AML-193 (cell line): Measurements from ENCODE around the gene MSI2.

Experiments
- DNase-seq, 2 experiments: peaks; one replicate each; lab custom pipeline; 2025; lab: John Stamatoyannopoulos, UW

MSI2 gene

DNA sequence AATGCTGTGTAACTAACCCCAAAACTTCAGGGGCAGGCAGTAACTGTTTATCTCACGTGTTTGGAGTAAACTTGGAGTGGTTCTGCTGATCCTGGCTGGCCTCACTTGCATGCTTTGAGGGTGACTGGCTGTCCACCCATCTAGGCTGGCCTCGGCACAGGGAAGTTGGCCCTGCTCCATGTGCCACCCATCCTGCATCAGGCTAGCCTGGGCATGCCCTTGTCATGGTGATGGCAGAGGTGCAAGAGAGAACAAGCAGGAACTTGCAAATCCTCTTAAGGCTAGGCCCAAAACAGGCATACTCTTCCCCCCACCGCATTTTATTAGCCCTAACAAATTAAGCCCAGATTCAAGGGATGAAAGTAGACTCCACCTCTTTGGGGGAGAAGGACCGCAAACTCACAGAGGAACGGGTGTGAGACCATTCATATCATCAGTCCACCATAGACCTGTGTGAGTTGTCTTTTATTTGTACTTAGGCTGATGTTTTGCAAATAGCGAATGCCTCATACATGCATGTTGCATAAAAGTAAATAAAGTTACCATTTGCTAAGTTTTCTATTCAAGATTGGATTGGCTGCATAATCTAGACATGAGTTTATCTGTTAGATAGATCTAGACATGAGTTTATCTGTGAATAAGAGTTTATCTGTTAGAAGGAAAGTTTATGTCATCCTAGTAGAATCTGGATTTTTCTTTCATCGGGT is 267.8 kb downstream of the MSI2 start:
- no peak for DNase-seq

DNA sequence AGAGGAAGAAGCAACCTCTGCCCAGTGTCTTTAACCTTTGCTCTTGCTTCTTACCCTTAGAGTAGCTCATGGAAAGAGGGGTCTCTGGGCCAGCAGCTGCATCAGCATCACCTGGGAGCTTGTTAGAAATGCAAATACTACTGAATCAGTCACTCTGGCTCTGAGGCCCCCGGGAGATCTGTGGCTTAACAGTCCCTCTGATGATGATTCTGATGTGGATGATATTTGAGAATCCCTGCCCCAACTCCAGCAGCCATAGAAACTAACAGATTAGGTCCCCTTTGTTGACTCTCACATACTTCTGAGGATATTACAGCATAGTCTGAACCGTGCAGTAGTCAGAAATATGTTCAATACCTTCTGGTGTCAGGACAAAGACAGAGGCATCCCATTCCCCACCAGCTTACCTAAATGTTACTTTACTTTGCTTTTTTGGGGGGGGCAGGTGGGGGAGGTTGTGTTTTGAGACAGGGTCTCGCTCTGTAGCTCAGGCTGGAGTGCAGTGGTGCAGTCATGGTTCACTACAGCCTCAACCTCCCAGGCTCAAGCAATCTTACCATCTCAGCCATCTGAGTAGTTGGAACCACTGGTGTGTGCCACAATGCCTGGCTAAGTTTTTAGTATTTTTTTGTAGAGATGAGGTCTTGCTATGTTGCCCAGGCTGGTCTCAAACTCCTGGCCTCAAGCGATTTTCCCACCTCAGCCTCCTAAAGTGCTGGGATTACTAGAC is 268.7 kb downstream of the MSI2 start:
- DNase-seq: no peak

DNA sequence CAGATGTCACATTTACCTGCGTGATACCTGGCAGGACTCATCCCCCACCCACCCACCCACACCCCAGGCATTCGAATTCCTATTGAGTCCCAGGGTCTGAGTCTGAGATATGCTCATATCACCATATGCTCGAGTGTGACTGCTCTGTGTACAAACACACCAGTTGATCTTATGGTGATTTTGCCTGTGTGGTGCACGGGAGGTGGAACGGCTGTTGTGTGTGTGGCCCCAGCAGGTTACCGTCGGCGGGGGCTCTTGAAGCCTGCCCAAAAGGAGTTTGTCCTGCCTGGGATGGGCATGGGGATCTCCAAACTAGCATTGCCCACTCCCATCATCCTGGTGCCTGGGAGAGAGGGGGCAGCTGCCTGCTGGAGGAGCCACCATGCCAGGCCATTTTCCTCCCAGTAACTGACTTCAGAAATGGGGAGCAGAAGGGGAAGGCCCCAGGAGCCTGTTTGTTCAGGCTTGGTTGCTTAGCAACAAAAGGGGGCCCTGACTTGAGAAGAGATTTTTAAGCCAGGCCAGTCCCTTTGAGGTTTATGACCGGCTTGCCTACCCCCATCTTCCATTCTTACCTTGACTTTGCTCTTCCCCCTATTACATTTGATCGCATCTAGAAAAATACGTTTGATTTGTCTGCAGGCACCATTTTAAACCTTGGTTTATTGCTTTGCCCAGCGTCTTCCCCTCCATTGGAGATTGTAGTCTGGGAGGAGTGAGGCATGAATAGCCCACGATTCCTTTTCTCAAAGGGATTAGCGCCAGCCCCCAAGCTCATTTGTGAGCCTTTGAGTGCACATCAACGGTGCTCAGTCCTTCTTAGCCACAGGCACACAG is 271.1 kb downstream of the MSI2 start:
- no peak for DNase-seq

DNA sequence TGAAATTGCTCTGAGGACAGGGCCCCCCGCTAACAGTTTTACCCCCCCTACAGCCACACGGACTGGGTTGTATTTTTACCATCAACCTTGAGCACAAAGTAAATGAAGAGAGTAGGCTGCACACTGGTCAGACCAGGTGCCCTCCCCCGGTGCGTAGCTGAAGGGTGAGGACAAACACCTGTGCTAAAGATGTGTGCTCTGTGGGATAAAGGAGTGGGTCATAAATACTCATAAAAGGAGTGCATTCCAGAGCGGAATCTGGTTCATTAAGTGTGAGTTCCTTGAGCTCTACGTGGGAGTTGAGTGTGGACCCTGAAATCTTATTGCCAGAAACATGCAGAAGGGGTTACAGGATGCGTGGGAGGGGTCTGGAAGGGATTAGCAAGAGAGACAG is 271.7 kb downstream of the MSI2 start:
- DNase-seq: no peak

DNA sequence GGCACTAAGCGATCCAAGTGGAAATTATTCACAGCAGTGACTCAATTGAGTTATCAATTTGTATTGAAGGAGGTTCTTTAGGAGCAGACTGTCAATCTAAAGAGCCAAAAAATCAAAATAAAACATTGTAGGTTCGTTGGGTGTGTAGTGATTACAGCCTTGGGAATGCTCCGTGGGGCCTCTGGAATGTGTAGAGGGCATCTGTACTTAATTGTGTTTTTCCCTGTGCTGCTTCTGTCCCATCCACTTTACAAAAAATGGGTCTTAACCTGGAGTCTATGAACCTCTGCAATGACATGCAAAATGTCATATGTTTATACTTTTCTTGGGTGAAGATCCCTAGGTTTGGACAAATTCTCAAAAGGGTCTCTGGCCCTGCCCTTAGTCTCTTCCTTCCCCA is 273.7 kb downstream of the MSI2 start:
- no peak for DNase-seq

DNA sequence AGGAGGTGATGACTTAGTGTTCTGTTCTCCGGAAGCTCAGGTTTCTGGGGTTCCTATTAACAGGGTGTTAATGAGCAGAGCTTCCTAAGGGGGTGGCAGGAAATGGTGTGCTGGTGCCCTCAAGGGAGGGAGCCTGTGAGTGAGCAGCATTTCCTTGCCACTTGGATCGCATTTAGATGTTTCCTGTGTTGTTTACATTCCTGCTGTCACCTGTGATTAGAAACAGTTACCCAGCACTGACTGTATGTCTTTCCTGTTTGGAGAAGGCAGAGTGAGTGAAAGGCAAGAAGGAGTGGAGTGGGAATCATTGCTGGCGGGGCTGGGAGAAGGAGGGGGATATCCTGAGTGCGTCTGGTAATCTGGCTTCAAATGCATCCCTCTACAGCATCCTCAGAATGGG is 274.2 kb downstream of the MSI2 start:
- DNase-seq: no peak

DNA sequence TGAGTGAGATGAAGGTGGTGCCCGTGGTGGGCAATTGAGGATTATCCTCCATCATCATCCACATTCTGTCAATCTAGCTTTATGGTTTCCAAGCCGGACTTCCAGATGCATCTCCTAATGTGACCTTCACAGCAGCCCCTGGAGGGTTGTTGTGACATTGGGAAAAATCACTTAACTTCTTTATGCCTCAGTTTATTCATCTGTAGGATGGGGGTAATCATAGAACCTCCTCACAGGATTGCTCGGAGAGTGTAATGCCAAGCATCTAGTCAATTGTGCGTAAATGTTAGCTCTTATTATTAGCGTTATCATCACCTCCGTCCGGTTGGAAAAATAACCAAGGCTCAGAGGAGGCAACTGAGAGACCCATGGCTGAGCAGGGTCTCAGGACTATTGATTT is 274.8 kb downstream of the MSI2 start:
- no peak for DNase-seq

DNA sequence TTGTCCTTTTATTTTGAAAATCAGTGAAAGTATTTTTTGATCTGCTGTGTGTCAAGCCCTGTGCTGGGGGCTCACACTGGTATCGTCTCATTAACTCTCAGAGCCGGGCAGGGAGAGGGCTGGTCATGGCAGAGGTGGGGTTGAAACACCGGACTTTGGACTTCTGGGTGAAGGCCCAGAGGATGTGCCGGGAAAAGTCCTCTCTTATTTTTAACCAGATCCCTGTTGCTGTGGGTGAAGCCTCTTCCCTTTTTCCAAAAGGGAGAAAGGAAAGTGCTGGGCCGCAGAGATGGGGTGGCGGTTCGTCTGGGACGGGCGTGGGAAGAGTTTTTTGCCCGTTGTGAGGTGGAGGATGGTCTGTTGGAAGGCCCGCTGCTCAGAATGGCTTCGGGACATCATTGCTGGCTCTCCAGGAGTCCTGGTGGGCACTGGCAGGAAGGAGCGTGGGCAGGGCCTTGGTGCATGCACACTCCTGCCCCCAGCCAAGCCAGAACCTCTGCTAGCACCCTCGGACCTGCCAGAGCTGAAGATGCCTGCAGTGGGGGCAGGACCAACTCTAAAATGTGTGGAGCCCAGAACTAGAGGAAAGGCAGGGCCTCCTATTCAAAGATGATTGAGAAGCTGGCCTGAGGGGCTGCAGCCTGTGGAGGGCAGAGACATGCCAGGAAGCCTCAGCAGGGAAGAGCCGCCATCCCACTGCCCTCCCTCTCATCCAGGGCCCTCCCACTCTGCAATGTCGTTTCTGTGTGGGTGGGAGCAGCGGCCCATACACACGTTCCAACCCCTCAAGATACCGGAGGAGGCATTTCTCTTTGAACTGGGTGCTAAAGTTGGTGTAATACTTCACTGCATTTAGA is 275.6 kb downstream of the MSI2 start:
- DNase-seq: no peak

DNA sequence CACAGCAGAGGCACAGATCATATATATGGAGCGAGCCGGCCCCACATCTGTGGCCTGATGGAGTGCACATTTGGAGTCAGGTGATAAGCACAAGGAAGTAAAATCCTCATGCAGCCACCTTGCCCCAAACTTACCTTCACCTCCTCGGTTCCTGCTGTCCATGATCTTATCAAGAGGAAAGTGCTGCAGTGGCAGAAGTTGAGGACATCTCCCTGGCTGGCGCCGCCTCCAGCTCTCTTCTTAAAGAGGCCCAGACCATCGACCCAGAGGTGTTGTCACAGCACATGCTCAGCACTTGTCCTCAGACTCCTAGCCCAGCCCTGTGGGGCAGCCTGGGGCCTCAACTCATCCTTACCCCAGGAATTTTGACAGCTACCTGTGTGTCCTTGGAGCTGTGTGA is 276.2 kb downstream of the MSI2 start:
- no peak for DNase-seq

DNA sequence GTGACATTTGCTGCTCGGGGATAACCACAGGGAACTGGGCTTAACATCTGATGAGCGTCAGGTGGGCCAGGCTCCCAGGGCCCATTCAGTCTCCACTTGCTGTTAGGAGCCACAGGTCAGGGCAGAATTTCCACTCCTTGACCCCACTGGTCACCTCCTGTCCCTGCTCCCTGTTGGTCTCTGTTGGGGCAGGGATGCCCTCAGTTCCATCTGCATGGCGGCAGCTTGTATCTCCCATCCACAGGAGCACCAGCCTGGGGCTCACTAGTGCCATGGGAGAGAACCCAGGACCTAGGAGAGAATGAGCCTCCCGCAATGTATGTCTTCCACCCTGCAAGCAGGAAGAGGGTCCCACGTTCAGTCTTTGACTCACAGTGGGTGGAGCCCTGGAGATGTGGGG is 276.6 kb downstream of the MSI2 start:
- DNase-seq: no peak

DNA sequence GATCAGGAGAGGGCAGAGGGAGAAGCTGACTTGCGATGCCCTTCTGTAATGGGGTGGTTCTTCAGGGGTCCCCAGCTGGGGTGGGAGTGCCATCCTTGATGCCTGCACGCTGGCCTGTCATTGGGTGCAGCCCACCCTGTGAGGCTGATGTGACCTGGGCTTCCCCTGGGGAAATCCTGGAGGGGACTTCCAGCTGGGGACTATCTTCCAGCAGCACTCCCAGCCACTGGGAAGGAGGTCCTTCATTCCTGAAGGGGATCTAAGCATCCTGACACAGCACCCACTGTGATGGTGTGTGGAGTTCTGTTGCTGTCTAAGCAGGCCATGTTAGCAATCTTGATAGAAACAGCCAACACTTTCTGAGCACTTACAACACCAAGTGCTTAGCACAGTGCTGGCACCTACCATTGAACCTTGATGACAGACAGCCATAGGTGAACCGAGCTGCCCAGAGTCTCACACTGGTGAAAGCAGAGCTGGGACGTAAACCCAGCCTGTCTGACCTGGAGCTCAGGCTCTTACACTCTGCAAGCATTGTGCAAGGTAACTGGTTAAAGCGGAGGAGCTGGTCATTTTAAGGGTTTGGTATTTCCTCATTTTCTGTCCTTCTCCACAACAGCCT is 277.5 kb downstream of the MSI2 start:
- DNase-seq: no peak

DNA sequence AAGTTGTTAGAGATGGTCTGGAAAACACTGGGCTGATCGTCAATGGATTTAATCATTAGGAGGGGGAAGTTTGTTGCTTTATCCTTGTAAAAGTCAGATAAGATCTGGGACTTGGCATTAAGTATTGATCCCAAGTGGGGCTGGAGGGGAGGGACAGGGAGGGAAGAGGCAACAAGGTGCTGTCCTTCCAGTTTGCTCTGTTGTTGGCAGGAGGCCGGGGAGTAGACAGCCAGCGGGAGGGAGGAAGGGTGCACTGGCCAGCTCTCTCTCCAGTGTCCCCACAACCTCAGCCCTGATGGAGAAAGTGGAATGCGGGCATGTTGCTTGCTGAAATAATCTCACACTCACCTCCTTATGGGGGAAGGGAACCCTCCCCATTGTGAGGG is 278.5 kb downstream of the MSI2 start:
- DNase-seq: no peak

DNA sequence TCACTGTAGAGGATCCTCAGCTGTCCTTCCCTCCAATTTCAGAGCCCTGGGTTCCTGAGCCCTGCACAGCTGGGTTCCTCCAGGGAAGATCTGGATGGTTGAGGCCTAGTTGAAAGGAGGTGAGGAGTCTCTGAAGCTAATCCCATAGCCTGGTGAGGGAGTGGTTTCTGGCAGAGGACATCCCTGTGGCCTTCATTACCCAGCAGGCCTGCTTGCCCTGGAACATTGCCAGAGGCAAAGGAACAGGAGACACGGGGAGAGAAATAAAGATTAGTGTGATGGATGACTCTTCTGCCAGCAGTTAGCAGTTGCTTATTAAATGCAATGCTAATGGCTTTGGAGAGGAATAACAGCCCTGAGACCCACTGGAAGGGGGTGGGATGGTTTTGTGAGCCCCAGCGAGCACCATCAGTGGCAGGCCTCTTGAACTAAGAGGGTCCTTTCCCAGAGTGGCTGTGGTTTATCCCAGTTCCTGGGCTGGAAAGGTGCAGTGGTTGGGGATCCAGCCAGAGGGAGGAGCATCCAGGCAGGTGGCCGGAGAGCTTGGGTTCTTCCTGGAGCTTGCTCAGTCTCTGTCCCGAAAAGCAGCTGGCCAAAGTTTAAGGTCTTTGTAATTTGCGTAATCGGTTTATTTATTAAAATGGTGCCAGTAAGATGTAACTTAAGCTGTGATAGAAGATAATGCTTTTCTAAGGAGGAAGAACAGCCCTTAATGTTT is 279.1 kb downstream of the MSI2 start:
- DNase-seq: no peak

DNA sequence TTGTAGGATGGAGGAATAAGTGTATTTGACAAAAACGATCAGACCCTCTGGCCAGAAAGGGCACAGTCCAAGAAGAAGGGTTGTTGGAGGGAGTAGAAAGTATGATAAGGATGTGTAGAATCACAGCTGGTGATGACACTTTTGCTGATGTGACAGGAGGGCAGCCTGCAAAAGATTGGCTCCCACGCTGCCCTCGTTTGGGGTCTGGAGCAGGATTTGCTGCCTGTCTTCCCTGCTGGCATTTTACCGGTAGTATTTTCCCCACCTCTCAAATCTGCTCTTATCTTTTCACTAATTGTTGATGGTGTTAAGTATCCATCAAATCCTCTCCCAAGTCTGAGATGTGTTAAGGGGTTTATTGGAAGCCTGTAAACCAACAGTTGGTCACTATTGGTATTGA is 280.0 kb downstream of the MSI2 start:
- DNase-seq: no peak

DNA sequence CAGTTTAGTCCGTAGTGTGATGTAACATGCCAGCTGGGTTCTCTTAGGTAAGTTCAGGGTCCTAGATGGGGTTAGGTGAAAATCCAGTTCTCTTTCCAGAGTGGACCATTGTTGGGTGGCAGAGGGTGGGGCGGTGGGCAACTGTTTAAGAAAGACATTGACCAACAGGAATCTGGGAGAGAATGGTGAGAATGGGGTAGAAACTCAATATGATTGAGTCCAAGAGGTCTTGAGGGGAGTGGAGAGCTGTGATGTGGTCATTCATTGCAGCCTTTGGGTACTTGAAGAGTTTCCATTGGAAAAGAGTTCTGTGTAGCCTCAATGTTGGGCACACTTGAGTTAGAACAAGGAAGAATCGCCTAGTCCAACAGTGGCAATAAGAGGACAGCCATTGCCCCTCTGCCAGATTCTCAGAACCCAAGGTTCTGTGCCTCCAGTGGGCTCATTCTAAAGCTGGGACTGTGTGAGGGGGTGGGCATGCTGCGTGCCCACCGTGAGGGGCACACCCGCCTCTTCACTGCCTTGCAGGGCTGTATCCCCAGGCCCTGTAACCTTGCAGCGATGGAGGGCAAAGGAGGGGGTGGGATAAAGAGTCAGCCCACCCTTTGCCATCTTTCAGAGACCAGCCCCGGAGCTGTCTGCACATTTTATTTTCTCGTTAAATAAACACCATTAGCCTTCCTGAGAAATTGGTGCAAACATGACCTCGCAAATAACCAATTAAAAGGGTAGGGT is 280.6 kb downstream of the MSI2 start:
- no peak for DNase-seq

DNA sequence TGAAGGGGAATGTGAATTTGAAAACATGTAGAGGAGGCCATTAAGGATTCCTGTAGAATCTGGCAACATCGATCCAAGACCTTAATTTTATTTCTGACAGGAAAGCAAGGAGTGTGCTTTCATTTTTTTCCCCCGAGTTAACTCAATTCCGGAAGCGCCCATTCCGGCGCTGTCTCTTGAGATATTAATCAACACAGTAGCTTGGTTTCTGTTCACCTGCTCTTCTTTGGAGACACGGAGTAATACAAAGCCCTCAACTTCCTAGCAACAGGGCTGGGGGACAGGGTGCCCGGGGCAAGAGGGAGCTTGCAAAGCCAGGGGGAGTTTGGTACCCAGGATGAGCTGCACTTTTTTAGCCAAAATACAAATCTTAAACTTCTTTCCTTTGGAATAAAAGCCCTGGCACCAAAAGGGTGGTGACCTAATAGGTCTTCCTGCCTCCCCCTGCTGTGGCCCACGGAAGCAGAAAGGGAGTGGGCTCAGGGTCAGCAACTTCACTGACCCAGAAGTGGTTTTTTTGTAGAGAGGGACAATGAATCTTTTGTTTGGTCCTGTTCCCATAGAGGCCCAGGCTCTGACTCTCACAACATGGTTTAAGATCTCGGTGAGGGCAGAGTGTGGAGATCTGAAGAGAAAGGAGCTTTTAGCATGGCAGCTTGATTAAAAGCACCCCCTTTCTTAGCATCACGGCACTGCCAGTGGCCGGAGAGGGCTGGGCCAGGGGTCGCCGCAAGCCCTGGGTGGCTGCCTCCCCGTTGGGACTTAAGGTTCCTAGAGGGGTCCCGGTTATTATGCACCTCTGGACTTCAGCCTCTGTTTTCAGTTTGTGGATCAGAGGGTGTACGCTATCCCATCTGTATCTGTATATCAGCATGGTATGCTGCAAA is 281.4 kb downstream of the MSI2 start:
- no peak for DNase-seq

DNA sequence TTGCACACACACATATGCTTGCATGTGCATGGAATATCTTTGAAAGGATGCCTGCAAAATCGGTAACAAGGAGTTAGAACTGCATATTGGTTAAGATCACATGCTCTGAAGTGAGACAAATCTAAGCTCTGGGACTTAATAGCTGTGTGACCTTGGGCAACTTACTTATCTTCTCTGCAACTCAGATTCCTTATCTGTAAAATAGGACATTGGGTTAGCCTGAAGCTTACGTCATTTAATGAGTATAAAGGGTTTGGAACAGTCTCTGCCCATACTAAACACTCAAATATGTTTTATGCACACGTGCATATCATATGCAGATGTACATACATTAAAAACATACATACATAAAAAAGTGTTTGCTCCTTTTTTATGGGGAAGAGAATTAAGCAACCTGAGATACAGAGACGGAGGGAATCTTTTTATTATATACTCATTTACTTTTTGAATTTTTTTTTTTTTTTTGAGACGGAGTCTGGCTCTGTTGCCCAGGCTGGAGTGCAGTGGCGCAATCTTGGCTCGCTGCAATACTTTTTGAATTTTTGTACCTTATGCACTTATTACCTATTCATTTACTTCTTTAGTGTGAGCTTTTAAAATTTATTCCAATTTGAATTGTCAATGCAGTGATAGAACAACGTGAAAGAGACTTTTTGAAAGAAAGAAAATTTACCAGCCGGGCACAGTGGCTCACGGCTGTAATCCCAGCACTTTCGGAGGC is 282.6 kb downstream of the MSI2 start:
- DNase-seq: no peak

DNA sequence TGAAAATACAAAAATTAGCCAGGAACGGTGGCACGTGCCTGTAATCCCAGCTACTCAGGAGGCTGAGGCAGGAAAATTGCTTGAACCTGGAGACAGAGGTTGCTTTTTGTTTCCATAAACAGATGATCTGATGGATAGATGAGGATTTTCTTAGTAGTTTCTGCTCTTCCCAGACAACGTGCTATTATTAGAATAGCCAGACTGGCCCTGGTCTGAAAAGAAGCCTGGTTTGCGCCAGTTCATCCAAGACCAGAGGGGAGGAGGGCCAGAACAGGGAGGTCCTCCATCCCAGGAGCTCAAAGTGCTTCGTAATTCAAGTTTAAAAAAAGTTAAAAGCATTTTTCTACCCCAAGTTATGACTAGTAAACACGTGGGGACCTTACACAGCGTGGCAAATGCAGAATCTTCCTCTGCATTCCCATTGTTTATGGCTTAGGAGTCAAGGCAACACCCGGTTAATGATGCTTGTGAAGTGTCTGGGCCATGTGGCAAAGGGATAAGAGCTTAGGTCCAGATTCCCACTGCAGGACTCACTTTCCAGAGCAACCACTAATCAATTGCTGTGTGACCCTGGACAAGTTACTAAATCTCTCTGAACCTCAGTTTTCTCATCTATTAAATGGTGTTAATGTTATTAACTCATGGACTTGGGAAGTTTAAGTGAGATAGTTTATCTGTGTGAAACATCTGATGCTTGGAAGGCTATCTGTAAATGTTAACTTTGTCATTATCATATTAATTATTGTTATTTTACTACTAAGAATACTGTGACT is 283.4 kb downstream of the MSI2 start:
- DNase-seq: no peak
